ENCODE data around the gene SLC9A9. TPM values are rescaled to one million over a fixed set of nuclear protein-coding genes. Genes with fewer than 3 reads are reported as not detected.
A peak's percentile ranks its signal among the peaks of the same experiment; 100 is the strongest.

SLC9A9 gene
- total and polyA plus RNA-seq, 9 of the 15 experiments (the other 6 are each of a cell fraction or from before 2014, with no cell fraction given), result 0.03 to 0.13 TPM; not detected in 7

DNA sequence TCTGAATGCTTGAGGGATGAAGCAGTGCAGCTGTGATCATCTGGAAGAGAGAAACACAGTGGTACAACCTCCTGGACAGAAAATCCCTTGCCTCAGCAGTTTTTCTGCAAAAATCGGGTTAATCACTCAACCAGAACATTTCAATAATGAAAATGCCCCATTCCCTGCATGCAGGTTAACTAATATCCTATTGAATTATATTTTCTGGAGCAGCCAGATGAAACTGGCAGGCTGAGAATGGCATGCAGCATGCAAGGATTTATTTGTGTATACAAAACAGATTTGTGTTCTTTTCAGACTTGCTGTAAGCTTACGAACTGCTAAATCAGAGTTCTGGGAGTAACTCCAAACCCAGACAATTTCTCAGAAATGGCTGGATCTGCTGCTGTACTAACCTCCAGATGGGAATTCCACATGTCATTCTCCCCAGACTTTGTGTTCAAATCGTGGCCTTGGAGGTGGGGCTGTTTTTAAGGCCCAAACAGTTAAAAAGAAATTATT is 39.1 kb downstream of the SLC9A9 start:
- 0% methylated on average over 3 of the region's 3 CpGs for WGBS (ENCODE audit: insufficient coverage, low coverage, missing lambda C conversion rate)
- Histone ChIP-seq H3K27ac (ENCODE audit: extremely low read depth, low read depth, low read length) (no peak overlapping the region), H3K4me2 (ENCODE audit: insufficient read depth, low read length) (no peak overlapping the region), H3K27me3 (ENCODE audit: control insufficient read depth in 2 of 2, insufficient read depth in 2 of 2, low read length in 2 of 2) (no peaks in the 10 kb centered on the region; a peak in 1 of 5 replicates), H4K20me1 (replicated peaks; ENCODE audit: control insufficient read depth, insufficient read depth, low read length) (no peaks in the 10 kb centered on the region), H3K9ac (ENCODE audit: insufficient read depth in 1 of 2, low read depth in 2 of 2, low read length in 2 of 2) (no peak overlapping the region), H3K4me1 (replicated peaks in 1 of 2; ENCODE audit: control insufficient read depth in 2 of 2, insufficient read depth in 2 of 2, low read length in 2 of 2) (no peaks in the 10 kb centered on the region), H2AFZ (ENCODE audit: low read depth, low read length) (no peak overlapping the region), H3K4me3 (no peak overlapping the region), H3K9me3 (replicated peaks; ENCODE audit: control insufficient read depth, insufficient read depth, low read depth, low read length) (no peaks in the 10 kb centered on the region), H3K36me3 (ENCODE audit: control insufficient read depth, insufficient read depth, low read length) (no peaks in the 10 kb centered on the region), H3K79me2 (ENCODE audit: control insufficient read depth, insufficient read depth, low read length) (no peaks in the 10 kb centered on the region), H3K9me1 (ENCODE audit: control insufficient read depth, insufficient read depth, low read length) (no peaks in the 10 kb centered on the region)
- ChIA-PET POLR2A (no interaction called here), CTCF (ENCODE audit: low intra/inter-chr PET ratio) (no interaction called here)
- DNase-seq (ENCODE audit: extremely low read depth in 1 of 4, low spot score in 3 of 4), result no peak
- no TSS peak for BruUV-seq (replicated peaks)
- intact Hi-C loops (cut with micrococcal nuclease), result no loop called here
- no peak for FAIRE-seq
- ATAC-seq, result no peak
- in situ Hi-C loops (cut with MboI), result no loop called here
- TF ChIP-seq FOXK1 (CRISPR knock-in tag; IDR thresholded peaks at IDR 0.05; ENCODE audit: borderline replicate concordance) (no peak), NFE2L1 (tag; IDR thresholded peaks at IDR 0.05; ENCODE audit: borderline replicate concordance, low read depth) (no peak), MAFF (IDR thresholded peaks at IDR 0.05; ENCODE audit: low read length) (peak; percentile 41), MAFK (IDR thresholded peaks at IDR 0.05; ENCODE audit: low read length) (peak; percentile 58; the same call in 1 of the 2 replicates)

DNA sequence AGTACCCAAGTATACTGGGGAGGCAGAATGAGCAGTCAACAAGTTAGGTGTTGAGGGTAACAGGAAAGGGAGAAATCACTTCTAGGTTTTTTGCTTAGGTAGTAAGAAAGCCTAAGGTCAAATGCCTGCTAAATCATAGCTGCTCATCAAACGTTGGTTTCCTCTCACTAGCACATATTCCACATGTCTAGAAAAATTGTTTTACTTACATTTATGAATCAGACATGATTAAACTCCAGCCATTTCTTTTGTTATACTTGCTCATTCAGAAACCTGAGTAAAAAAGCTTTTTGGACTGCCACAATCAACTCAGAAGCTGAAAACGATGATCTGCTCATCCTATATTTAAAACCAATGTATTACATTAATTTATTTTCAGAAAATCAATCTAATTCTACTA is 40.2 kb downstream of the SLC9A9 start:
- no TSS peak for BruUV-seq (replicated peaks)
- H3K4me2 ChIP-seq (ENCODE audit: insufficient read depth, low read length), result no peak overlapping the region
- POLR2A ChIA-PET, result no interaction called here
- no peaks in the 10 kb centered on the region; a peak in 1 of 5 replicates for H3K27me3 ChIP-seq (ENCODE audit: control insufficient read depth in 2 of 2, insufficient read depth in 2 of 2, low read length in 2 of 2)
- H3K27ac ChIP-seq (ENCODE audit: extremely low read depth, low read depth, low read length), result no peak overlapping the region
- in situ Hi-C loops (cut with MboI) (no loop called here), intact Hi-C loops (cut with micrococcal nuclease) (no loop called here)
- no peaks in the 10 kb centered on the region for H3K9me1 ChIP-seq (ENCODE audit: control insufficient read depth, insufficient read depth, low read length)
- H3K36me3 ChIP-seq (ENCODE audit: control insufficient read depth, insufficient read depth, low read length), result no peaks in the 10 kb centered on the region
- H3K9ac ChIP-seq (ENCODE audit: insufficient read depth in 1 of 2, low read depth in 2 of 2, low read length in 2 of 2), result no peak overlapping the region
- H3K9me3 ChIP-seq (replicated peaks; ENCODE audit: control insufficient read depth, insufficient read depth, low read depth, low read length), result no peaks in the 10 kb centered on the region
- ATAC-seq (no peak), FAIRE-seq (no peak), DNase-seq (ENCODE audit: extremely low read depth in 1 of 4, low spot score in 3 of 4) (no peak)
- CTCF ChIA-PET (ENCODE audit: low intra/inter-chr PET ratio), result no interaction called here
- no peaks in the 10 kb centered on the region for H4K20me1 ChIP-seq (replicated peaks; ENCODE audit: control insufficient read depth, insufficient read depth, low read length)
- H3K4me1 ChIP-seq (replicated peaks in 1 of 2; ENCODE audit: control insufficient read depth in 2 of 2, insufficient read depth in 2 of 2, low read length in 2 of 2), result no peaks in the 10 kb centered on the region
- WGBS (ENCODE audit: insufficient coverage, low coverage, missing lambda C conversion rate), result 0% methylated on average over 2 of the region's 2 CpGs
- H3K4me3 ChIP-seq, result no peak overlapping the region
- TF ChIP-seq SMARCE1 (IDR thresholded peaks at IDR 0.05), result no peak
- TF ChIP-seq, protein P1, sequence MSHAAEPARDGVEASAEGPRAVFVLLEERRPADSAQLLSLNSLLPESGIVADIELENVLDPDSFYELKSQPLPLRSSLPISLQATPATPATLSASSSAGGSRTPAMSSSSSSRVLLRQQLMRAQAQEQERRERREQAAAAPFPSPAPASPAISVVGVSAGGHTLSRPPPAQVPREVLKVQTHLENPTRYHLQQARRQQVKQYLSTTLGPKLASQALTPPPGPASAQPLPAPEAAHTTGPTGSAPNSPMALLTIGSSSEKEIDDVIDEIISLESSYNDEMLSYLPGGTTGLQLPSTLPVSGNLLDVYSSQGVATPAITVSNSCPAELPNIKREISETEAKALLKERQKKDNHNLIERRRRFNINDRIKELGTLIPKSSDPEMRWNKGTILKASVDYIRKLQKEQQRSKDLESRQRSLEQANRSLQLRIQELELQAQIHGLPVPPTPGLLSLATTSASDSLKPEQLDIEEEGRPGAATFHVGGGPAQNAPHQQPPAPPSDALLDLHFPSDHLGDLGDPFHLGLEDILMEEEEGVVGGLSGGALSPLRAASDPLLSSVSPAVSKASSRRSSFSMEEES (CRISPR knock-in tag; IDR thresholded peaks at IDR 0.05), result no peak
- TF ChIP-seq RBM22 (IDR thresholded peaks at IDR 0.05; ENCODE audit: low read depth, low read length, poor library complexity, severe bottlenecking), result no peak
- TF ChIP-seq PRMT5 (CRISPR knock-in tag; IDR thresholded peaks at IDR 0.05), result no peak
- no peak for TF ChIP-seq NFATC3 (IDR thresholded peaks at IDR 0.05)
- H2AFZ ChIP-seq (ENCODE audit: low read depth, low read length), result no peak overlapping the region
- H3K79me2 ChIP-seq (ENCODE audit: control insufficient read depth, insufficient read depth, low read length), result no peaks in the 10 kb centered on the region
